GM21515 (cell line): Measurements from ENCODE around the gene CMTM4.
"Not testable (repeated sequence)": the region's sequence is repeated elsewhere in the genome, so short reads cannot be mapped to it uniquely, and the experiment has no call there.

Source experiments
- ATAC-seq: cut with Tn5 transposase; IDR thresholded peaks from one replicate; pipeline ENCODE4 v1.9.1; 2021; ENCODE audit not compliant: unreplicated experiment

The CMTM4 gene

DNA sequence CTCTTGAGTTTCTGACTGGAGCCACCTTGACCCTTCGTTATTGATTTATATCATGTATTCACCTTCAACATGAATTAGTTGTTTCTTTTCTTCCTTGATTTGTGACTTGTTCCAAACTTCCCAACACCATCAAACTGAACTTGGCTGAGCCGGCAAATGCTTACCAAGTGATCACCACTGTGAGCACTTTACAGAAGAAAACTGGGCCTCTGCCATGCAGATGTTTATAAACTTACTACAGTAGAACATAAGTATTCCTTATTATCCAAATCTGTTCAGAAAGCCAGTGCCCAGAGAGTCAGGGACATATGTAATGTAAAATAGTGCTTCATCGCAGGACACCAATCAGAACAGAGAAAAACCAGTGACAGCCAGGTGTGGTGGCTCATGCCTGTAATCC is 19.9 kb downstream of the CMTM4 start:
- no peak for ATAC-seq

- no peak for ATAC-seq
Observed at GRCh38 chr16:66673691-66674090, 22.9 kb downstream of the CMTM4 start.

DNA sequence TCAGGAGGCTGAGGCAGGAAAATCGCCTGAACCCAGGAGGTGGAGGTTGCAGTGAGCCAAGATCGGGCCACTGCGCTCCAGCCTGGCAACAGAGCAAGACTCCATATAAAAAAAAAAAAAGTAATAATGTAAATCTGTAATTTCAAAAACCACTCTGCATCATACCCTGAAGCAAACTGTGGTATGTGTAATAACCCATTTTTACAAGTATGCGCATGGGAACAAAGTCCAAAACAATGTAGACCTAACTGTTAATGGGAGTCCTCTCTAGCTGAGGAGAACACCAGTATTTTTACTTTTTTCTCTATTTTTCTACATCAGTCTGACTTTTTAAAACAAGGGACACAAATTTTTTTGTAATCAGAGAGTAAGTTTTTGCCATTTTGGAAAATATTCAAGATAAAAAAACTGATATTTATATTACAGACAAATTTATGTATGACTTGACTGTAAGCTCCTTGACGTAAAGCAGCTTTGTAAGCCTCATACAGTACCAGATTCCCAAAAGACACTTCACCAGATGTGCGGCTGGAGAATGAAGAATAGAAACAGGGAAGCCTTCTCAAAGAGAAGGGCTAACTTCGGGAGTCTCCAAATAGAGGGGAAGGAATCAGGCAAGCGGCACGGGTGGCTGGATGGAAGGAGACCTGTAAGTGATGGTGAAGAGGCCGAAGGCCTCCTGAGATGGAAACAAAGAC is 25.7 kb downstream of the CMTM4 start:
- no peak for ATAC-seq

GRCh38 chr16:66668777-66669444 is 27.6 kb downstream of the CMTM4 start:
- ATAC-seq = no peak

DNA sequence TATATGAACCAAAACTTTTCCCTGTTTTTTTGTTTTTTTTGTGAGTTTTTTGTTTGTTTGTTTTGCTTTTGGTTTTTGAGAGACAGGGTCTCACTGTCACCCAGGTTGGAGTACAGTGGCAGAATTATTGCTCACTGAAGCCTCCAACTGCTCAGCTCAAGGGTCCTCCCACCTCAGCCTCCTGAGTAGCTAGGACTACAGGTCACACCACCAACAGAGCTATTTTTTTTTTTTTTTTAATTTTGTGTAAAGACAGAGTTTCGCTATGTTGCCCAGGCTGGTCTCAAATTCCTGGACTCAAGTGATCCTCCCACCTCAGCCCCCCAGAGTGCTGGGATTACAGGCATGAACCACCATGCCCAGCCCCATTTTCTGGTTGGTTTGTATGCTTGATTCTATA is 28.6 kb downstream of the CMTM4 start:
- no peak for ATAC-seq

DNA sequence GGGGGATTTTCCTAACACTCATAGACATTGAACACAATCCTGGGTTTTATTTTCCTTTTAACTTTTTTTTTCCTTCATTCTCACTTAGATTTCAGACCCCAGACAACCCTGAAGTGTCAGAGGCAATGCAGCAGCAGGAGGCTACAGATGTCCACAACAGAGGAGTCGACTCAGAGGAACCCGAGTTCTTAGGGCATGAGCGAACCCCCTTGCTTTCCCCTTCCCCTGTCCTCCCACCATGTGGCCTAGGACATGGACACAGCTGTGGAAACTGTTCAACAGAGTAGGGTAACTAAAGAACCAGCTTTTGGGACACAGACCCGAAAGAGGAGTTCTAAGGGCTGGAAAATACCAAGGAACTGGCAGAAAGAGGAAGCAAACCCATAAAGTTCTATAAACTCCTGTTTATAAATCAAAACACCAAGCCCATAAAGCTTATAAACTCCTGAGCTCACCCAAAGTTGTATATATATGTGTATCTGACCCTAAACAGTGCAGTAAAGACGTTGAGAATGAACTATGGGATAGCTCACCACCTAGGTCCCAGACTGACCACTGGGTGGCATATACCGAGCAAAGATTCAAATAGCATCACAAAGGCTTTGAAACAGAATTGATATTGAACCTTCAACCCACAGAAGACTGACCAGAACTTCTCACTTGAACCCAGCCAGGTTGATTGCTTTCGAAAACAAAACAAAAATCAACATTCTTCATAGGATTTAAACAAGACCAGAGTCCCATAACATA is 33.9 kb downstream of the CMTM4 start:
- ATAC-seq = no peak

- ATAC-seq = not testable (repeated sequence)
Observed at GRCh38 chr16:66661671-66662346, 34.7 kb downstream of the CMTM4 start.

- ATAC-seq = no peak
Observed at GRCh38 chr16:66661210-66661560, 35.4 kb downstream of the CMTM4 start.

DNA sequence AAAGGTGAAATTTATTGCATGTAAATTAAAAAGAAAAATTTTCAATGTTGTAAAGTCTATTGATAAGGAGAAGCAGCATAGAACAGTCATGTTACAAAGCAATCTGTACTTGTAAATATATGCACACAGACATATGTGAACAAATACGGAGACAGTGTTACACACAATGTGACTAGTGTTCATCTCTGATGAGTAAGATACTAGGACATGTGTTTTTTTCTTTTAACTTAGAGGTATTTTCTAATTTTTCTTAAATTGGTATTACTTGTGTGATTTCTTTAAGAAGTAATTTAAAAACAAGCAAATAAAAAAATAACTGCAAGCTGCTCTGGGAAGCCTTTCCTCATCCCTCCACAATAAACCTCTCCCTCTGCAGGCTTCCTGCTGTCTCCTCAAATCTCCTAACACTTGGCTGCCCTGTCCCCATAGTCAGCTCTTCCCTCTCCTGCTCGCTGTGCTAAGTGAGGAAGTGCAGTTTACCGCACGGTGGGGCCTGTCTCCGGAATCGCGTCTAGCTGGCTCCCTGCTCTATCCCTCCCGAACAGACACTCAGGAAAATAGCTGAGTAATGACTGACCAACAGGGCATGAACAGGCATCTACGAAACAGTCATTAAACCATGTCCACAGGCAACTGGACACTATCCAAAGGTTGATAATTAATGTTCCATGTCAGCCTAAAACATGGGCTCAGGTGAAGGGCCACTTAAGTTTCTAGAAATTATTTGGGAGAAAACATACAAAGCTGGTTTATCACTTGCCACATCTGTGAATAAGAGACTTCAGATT is 35.9 kb downstream of the CMTM4 start:
- no peak for ATAC-seq

DNA sequence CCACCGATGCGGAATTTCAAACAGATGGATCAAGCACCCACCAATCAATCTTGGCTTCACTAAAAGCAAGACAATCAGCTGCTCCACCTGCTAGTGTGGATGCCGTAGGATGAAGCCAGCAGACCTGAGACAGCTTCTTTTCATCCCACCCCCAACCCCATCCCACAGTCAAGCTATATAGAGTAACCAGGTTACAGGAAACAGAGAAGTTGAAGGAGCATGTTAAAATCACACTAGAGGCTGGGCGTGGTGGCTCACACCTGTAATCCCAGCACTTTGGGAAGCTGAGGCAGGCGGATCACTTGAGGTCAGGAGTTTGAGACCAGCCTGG is 37.7 kb downstream of the CMTM4 start:
- no peak for ATAC-seq

- ATAC-seq = no peak
Observed at GRCh38 chr16:66658143-66658859, 38.2 kb downstream of the CMTM4 start.

DNA sequence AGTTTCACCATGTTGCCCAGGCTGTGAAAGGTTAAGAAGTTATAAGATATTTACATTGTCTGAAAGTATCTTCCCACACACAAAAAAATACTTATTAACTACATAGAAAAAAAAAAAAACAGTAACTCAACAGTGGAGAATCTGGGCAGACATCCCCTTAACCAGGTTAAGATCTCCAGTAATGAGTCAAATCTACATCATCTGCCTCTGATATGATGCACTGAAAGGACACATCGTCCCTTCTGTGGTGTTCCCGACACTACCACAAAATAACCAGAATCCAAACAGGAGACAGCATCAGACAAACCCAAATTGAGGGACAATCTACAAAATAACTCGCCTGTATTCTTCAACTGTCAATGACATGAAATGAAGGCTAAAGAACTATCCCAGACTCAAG is 40.0 kb downstream of the CMTM4 start:
- ATAC-seq = no peak

GRCh38 chr16:66653581-66654350 is 42.8 kb downstream of the CMTM4 start:
- ATAC-seq = no peak

DNA sequence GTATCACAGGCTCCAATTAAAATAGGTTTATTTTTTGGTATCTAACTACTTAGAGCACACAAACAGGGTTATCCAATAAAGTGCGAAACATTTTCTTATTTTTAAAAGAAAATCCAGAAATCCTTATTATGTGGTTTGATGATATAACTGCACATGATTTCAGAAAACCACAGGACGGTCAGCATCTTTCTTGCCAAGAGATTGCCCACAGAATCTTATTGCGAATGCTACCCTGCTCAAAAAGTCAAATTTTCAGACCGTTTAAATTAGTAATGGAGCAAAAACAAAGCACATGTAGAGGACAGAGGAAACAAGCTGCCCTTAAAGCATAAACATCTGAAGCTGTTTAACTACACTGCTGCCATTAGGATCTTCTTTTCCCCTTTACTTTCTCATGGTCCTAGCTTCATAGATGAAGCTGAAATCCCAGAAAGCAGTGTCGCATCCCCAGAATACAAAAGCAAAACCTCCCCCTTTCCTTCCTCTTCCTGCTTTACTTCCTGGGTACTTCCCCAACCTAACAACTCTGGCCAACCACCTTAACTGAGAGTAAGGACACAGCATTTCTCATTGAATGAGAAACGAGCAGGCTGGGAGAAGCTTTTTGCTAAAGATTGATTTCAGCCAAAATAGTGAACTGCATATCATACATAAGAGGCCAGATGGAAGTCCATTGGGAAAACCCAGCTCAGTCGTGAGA is 43.7 kb downstream of the CMTM4 start:
- no peak for ATAC-seq

GRCh38 chr16:66651965-66652364 is 44.6 kb downstream of the CMTM4 start:
- no peak for ATAC-seq

GRCh38 chr16:66651474-66651765 is 45.1 kb downstream of the CMTM4 start:
- ATAC-seq = no peak

DNA sequence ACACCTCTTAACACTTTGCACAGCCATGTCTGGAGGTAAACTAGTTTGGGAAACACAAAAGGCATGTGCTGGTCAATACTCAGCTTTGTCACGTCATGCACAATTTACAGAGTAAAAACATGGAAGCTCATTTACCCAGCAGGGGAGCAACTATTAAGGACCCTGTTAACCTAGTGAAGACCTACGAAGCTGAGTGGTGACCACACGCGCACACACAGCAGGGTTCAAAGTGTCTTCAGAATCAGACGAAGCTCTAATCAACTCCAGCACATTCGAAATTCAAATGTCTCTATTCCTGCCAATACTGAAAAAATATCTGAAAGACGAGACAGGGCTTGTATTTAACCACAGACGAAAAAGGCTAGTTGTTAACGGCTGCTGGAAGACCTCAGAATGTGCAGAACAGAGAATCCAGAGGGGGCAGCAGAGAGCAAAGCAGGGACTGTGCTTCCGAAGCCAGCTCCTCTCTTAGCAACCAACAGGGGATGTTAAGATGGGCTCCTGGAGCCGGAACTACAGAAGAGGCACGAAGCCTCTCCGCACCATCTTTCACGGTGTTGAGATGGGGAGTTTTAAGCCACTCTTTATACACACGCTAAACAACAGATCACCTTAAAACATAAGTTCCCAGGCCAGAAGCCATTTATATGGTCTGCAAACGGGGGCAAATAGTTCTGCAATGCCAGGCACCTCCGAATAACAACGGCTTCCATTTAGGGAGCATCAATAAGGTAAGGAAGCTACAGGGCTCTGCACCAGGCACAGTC is 45.7 kb downstream of the CMTM4 start:
- peak; percentile 94 for ATAC-seq

- no peak for ATAC-seq
Observed at GRCh38 chr16:66649636-66650205, 46.8 kb downstream of the CMTM4 start.
